ENCODE measurements around the gene SYTL4.
A peak's percentile ranks its signal among the peaks of the same experiment; 100 is the strongest.
"Not testable (repeated sequence)": the region's sequence is repeated elsewhere in the genome, so short reads cannot be mapped to it uniquely, and the experiment has no call there.

SYTL4 gene
- long read RNA-seq, donor 1, partial matches to known transcripts = 0 of 2 reads
- long read RNA-seq, donor 1, other reads (novel, unspliced or antisense) = 0 of 2 reads
- long read RNA-seq, donor 2 = 0 reads
- long read RNA-seq, donor 3 = 0 reads
- long read RNA-seq, donor 4, partial matches to known transcripts = 0 of 2 reads
- long read RNA-seq, donor 4, other reads (novel, unspliced or antisense) = 0 of 2 reads
- long read RNA-seq, donor 5 = 0 reads
- long read RNA-seq, donor 6 = 0 reads
- long read RNA-seq, donor 7 = 0 reads
- long read RNA-seq, donor 8, partial matches to known transcripts = 0 of 1 reads
- long read RNA-seq, donor 8, other reads (novel, unspliced or antisense) = 0 of 1 reads

DNA sequence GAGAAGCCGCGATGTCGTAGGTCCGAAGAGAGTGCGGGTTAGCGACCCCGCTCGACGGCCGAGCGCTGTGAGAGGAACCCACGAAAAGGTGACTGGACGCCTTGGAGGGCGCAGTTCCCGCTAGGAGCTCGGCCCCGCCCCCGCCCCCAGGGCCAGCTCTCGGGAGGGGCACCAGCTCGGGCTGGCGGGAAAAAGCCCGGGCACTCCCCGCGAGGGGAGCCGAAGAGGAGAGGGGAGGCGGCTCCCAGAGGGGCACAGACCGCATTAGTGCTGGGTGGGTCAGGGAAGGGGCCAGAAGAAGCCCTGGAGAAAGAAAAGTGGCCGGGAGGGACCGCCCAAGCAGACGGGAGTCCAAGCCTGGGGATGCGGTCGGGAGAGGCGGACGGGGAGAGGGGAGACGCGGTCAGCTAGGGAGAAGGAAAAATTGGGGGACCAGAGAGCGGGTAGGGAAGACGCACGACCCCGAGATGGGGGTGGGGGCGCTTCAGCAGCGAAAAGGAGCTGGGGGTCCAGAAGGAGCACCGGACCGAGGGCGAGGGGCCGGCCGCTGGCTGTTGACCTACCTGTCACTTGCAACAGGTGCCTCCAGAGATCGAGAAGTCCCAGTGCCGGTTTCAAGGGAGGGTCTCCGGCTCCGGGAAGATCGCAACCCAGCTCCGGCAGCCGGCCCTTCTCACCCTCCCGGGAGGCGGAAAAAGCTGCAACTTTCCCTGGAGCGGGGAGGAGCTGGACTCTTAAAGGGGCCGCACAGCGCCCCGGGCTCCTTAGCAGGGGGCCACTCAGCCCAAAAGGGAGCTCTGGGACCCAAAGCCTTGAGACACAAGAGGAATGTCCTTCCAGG, at the start of gene SYTL4:
TSS of gene SYTL4 (minus strand) at position 681 of the 841 bp plus-strand sequence. CDS start 30,084 bp downstream, outside the sequence.
- peak; percentile 50 for DNase-seq

DNA sequence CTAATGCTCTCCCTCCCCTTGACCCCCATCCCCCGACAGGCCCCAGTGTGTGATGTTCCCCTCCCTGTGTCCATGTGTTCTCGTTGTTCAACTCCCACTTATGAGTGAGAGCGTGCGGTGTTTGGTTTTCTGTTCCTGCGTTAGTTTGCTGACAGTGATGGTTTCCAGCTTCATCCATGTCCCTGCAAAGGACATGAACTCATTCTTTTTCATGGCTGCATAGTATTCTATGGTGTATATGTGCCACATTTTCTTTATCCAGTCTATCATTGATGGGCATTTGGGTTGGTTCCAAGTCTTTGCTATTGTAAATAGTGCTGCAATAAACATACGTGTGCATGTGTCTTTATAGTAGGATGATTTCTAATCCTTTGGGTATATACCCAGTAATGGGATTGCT, 37.5 kb upstream of the SYTL4 start:
- DNase-seq = not testable (repeated sequence)

DNA sequence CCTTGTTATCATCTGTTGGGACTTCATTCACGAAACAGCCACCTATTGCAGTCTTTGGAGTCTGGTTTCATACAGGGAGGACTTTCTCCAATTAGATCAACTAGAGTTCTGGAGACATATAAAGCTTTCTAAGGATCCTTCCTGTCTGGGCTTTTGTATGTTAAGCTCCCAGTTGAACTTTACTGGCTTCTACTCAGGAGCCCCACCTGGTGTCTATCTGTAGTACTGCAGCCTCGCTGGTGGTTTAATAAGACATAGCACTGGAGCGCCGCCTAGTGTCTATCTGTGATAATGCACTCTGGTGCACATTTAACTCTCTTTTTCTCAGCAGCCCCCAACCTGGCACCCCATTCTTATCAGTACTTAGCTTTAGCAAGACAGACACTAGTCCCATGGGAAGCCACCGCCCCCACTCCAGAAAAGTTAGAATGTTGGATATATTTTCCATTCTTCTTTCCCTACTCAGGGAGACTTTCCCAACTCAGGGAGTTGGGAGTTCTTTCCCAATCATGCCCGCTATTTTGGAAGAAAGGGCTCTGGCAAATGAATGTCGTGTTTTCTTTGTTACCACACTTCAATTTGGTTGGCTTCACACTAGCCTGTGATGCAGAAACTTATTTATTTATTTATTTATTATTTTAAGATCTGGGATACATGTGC, 36.9 kb upstream of the SYTL4 start:
- peak; percentile 25 for DNase-seq

DNA sequence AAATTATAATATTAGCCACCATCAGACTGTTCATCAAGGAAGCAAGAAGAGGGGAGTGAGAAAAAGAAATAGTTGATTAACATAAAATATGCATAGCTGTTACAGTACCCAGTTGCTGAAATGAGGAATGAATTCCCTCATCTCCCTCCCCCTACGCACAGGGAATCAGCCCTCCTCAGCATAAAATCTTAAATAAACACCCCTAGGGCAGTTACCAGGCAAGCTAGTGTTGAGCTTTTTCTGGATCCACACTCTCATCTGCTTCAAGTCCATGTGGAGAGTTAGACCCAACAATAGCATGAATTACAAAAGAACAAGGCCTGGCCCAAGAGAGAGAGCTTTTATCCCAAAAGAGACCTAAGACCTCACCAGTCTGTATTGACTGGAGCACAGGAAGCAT, 19.0 kb upstream of the SYTL4 start:
- DNase-seq = no peak

DNA sequence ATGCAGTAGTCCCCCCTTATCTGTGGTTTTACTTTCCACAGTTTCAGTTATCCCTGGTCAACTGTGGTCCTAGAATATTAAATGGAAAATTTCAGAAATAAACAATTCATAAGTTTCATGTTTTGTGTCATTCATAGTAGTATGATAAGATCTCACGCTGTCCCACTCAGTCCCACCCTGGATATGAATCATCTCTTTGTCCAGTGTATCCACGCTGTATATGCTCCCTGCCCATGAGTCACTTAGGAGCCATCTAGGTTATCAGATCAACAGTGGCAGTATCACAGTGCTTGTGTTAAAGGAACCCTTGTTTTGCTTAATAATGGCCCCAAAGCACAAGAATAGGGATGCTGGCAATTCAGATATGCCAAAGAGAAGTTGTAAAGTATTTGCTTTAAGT, 16.2 kb upstream of the SYTL4 start:
- no peak for DNase-seq

DNA sequence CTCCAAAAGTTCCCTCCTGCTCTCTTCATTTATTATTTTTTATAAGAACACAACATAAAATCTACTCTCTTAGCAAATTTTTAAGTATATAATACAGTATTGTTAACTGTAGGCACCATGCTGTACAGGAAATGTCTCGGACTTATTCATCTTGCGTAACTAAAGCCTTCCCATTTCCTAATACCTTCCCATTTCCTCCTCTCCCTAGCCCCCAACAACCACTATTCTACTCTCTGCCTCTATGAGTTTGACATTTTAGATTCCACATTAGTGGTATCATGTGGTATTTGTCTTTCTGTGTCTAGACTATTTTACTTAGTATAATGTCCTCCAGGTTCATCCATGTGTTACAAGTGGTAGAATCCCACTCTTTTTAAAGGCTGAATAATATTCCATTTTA, 15.8 kb upstream of the SYTL4 start:
- DNase-seq = no peak

DNA sequence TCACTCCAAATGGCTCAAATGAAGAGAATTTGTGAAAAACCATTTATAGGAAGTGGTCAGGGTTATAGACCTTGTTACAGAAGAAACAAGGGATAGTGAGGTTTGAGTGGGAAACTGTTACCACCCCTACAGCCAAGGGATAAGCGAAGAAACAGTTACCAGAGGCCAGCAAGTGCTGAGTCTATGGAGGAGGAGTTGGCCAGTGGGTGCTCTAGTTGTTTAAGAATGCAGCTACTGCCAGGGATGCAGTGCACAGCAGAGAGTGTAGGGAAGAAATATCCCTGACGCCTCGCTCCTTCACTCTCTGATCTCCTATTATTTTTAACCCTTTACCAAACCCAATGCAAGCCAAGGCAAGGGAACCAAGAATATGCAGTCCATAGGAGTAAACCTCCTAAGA, 15.2 kb upstream of the SYTL4 start:
- DNase-seq = no peak

DNA sequence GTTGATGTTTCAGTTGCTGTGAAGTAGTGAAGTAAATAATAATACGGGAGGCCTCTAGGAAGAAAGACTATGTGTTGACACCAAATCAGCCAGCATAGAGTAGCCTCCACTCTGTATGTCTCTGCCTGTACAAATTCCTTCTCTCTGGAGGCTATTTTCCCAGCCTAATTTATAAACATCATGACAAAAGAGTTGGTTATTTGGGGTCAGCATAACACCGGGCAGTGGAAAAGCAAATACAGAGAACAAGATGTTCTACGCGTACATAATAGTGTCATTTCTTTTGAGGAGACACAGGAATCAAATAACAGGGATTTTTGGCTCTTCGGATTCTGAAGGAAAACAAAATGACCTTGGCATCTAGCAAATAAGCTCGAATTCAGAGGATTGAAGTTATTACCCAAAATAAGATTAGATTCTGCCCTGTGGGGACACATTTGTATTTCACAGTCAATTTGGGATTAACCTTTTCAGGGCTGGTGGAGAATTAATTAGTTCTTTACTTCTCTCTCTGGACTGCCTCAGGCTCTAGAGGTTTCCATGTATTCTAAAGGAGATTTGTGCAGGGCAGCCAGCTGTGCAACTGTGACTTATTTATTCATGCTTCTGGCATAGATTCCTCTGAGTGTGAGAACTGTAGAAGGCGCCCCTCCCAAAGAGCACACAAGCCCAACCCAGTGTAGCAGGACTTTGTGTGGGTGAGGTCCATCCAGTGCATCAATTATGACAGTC, 14.1 kb upstream of the SYTL4 start:
- peak; percentile 4 for DNase-seq

DNA sequence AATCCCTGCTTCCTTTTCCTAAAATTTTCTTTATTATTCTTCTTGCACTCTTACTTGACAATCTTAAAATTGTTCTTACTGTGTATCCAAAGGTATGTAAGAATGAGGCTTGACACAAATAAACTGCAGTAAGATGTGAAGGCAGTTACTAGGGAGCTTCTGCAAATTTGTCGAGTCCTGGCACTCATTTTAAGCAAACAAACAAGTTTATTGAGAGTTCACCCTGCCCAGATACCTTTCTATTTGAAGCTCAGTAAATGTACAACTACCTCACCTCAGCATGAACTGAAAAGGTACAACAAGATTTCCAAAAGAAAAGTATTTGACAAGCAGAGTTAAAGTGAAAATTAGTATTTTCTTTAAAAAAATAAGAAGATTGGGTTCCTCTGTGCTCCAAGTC, 13.3 kb upstream of the SYTL4 start:
- no peak for DNase-seq

DNA sequence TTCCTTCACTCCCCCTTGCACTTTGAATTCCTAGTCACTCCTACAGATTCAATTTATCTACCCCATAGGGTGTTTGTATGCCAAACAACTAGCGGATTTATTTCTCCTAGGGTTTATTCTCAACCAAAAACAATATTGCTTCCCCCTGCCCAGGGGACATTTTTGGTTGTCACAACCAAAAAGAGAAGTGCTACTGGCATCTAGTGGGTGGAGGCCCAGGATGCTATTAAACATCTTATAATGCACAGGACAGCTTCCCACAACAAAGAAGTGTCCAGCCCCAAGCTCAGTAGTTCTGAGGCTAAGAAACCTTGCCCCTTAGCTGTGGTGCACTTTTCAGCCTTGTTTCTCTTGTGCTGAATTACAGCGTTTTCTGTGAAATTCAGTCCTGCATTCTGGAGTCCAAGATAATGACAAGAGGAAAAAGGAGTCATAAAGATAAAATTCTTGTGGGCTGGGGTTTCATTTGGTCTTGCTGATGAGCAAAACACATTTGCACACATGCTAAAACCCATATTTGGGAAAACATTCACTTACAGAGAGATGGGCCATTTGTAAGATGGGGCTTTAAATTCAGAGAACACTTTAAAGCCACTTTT, 11.2 kb upstream of the SYTL4 start:
- DNase-seq = no peak

DNA sequence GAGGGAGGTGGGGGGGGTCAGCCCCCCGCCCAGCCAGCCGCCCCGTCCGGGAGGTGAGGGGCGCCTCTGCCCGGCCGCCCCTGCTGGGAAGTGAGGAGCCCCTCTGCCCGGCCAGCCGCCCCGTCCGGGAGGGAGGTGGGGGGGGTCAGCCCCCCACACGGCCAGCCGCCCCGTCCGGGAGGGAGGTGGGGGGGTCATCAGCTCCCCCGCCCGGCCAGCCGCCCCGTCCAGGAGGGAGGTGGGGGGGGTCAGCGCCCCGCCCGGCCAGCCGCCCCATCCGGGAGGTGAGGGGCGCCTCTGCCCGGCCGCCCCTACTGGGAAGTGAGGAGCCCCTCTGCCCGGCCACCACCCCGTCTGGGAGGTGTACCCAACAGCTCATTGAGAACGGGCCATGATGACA, 7.9 kb downstream of the SYTL4 start:
- DNase-seq = not testable (repeated sequence)

DNA sequence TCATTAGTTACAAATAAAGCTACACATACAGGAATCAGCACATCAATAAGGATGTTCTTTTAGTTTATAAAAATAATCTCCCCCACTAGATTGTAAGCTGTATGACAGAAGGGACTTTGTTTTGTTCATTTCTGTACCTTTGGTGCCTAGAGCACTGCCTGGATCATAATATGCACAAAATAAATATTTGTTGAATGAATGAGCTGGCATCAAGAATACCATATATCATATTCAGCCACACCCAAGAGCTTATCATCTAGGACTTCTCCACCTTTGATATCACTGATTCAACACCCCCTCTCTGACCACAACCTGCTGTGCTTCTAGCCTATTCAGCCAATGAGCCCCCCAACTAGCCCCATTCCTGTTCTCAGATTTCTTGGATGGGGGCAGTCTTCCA, 10.6 kb downstream of the SYTL4 start:
- no peak for DNase-seq

DNA sequence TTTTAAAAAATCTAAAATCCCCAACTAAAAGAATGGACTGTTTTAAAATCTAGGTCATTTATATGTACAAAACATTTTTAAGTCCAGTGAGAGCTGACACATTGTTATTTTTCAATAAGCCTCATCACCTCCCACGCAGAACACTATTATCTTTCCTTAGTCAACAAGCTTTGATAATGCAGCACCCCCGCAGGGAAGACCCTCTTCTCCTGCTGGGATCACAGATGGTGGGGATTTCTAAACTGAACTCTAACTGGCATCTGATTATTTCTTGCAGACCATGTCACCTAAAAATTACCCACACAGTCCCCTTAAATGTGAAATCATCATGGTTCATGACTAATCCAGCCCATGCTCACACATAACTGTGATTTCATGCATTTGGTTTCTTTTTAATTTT, 11.6 kb downstream of the SYTL4 start:
- no peak for DNase-seq

DNA sequence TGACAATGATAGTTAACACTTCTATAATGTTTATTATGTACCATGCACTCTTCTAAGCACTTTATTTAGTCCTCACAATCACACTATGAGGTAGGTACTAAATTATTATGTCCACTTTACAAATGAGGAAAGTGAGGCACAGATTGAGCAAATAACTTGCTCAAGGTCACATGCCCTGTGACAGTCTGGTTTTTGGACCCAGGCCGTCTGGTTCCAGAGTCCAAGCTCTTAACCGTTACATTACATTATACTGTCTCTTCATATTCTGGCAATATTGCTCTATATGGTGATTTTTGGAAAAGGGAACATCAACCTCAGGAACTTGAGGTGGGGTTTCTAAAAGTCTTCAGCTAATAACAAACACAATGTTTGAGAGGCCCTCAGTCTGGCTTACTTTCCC, 12.8 kb downstream of the SYTL4 start:
- no peak for DNase-seq

DNA sequence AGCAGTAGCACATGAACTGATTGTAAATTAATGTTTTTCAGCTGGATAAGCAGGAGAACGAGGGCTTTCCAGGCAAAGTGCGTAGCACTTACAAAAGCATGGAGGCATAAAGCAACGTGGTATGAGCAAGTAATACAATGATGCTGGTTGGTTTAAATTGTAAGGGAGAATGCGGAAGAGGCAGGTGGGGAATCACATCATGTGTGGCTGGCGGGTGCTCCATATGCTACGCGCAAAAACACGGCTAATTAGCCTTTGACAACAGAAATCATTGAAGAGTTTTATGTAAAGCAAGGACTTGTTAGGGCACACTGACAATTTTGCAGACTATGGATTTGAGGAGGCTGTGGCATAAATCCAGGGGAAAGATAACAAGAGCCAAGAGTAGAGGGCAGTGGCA, 14.6 kb downstream of the SYTL4 start:
- DNase-seq = no peak

DNA sequence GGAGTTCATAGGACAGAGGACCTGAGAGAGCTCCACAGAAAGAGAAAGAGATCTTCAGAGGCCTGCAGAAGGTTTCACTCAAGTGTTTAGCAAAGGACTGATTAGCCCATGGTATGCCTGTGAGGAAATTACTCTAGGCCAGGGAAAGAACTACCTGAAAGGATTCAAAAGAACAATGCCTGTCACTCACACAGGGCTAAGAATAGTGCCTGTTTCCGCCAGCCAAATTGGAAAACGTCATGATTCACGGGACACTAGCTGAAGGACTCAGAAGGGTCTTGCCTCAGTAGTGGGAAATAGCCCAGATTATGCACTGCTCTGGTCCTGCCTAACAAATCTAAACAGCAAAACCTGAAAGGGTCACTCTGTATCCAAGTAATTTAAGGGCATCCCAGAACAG, 21.1 kb downstream of the SYTL4 start:
- DNase-seq = no peak

DNA sequence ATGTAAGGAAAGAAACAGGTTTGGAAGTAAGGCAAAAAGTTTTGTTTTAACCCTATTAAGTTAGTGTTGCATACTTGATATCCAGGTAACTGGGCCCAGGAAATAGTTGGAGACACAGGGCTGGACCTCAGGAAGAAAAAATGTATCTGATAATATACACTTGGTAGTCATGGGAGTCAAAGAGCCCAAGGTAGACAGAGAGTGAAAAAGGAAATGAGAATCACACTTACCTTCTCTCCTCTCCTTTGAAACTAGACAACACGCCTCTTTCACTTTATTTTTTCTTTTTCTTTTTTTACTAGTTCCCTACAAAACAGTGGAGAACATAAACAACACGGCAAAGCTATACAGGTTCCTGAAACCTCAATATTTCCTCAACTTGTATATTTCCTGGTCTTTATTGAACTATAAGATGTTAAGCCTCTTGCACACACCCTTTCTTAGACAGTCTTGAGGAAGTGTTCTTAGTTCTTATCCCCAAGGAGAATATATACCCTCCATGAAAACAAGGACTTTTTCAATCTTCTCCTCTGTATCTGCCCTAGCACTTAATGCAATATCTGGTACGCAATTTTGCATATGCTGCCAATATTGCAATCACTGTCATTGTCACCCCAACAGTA, 27.2 kb downstream of the SYTL4 start:
- DNase-seq = no peak

DNA sequence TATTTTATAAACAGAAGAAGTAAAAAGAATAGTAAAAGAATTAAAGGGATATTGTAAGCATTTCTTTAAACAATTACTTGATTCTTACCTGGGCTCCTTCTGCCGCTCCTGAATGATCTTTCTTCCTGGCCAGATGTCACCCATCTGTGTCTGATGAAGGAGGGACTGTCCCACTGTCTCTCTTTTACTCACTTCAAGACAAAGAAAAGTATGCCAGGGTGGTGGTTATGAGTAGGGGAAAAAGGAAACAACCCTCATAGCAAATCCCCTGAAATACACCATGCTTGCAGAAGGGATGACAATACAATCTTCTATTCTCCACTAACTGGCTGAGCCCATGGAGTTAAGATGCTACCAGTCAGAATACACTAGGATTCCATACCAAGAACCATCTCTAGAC, 31.1 kb downstream of the SYTL4 start:
- no peak for DNase-seq

DNA sequence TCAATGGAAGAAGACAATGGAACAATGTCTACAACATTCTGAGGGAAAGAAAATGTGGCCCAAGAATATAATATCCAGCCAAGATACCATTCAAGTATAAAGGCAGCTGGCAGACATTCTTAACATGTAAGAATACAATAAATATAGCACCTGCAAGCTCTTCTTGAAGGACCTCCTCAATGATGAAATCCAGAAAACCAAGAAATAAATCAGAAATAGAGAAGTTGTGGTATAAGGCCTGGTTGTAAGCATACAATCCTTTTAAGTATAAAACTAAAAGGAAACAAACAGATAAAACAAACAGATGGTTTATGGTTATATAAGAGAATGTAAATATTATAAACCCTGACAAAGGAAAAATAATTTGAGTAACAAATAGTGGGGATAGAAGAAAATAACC, 33.4 kb downstream of the SYTL4 start:
- DNase-seq = no peak

DNA sequence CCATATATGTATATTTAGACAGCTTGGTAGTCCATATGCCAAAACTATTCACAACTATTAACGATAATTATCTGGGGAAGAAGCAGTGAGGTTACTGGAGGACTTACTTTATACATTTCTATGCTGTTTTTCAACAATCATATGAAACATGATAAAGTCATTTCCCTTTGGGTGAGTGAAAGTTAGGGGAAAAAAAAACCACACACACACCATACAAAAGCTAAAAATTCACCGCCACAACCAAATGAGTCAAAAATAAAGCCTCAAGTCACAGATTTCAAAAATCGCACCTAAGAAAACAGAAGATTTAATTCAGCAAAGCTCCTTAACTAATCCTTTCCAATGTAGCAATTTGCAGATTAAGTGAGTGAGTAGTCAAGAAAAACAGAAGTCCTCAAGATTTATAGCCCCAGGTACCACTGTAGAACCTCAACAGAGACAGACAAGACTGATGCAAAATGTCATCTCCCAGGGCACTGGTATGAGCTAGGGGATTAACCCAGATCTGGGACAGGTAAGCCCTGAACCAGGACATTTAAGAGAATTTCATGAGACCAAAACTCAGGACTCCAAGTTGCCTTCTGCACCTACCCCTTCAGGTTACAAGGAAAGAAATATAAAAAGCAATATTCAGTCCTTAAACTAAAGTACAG, 35.1 kb downstream of the SYTL4 start:
- DNase-seq = no peak

DNA sequence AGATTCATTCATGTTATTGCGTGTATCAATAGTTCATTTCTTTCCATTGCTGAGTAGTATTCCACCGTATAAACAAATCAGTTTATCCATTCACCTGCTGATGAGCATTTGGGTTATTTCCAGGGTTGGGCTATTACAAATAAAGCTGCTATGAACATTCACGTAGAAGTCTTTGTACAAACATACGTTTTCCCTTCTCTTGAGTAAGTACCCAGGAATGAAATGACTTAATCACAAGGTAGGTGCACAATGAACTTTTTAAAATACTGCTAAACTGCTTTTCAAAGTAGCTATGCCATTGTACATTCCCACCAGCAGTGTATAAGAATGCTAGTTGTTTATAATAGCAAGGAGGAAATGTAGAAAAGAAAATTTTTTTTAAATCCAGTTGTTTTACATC, 35.9 kb downstream of the SYTL4 start:
- DNase-seq = no peak

Data from right kidney (tissue), 9 donors.